GM23338 (cell line): ENCODE results near the gene DRGX. TPM values are rescaled to one million over a fixed set of nuclear protein-coding genes. Genes with fewer than 3 reads are reported as not detected.

Source experiments
- ATAC-seq: fragments of 200-7000 bp; cut with Tn5 transposase; 3 replicates; pipeline ENCODE4 v1.9.1; 2020
- DNase-seq: peaks from one replicate; pipeline ENCODE4 v3.0.0-alpha.2; 2015; ENCODE audit warnings: low spot score
- H2AFZ ChIP-seq: fragments of 200-600 bp; sonication (generic); 2 replicates; pipeline ENCODE4 v1.8.0; 2016; ENCODE audit warnings: antibody characterized with exemption, mild to moderate bottlenecking, moderate library complexity
- H3F3A ChIP-seq: fragments of 200-600 bp; sonication (generic); replicated peaks from 2 replicates; pipeline ENCODE4 v1.8.0; 2017; ENCODE audit warnings: antibody characterized with exemption, mixed run types, low read depth
- H3K27ac ChIP-seq: fragments of 200-600 bp; sonication (generic); 2 replicates; pipeline ENCODE4 v1.6.1; 2016; ENCODE audit warnings: low read depth
- H3K27me3 ChIP-seq: fragments of 200-600 bp; sonication (generic); 2 replicates; pipeline ENCODE4 v1.8.0; 2016; ENCODE audit warnings: mild to moderate bottlenecking, mixed run types, moderate library complexity; ENCODE audit not compliant: insufficient read depth
- H3K36me3 ChIP-seq: fragments of 200-600 bp; sonication (generic); 2 replicates; pipeline ENCODE4 v1.8.0; 2016; ENCODE audit warnings: mild to moderate bottlenecking; ENCODE audit not compliant: insufficient read depth
- H3K4me1 ChIP-seq: fragments of 200-600 bp; sonication (generic); 2 replicates; pipeline ENCODE4 v1.8.0; 2016; ENCODE audit warnings: mild to moderate bottlenecking, moderate library complexity; ENCODE audit not compliant: insufficient read depth
- H3K4me2 ChIP-seq: fragments of 200-600 bp; sonication (generic); 2 replicates; pipeline ENCODE4 v1.7.1; 2017; ENCODE audit warnings: mixed run types
- H3K4me3 ChIP-seq: fragments of 200-600 bp; sonication (generic); 2 replicates; pipeline ENCODE4 v1.6.1; 2016; ENCODE audit warnings: mixed run types
- H3K79me2 ChIP-seq: fragments of 200-600 bp; sonication (generic); replicated peaks from 2 replicates; pipeline ENCODE4 v1.8.0; 2017; ENCODE audit warnings: mild to moderate bottlenecking; ENCODE audit not compliant: insufficient read depth
- H3K9me2 ChIP-seq: fragments of 200-600 bp; sonication (generic); 2 replicates; pipeline ENCODE4 v1.8.0; 2017; ENCODE audit not compliant: insufficient read depth
- H4K20me1 ChIP-seq: fragments of 200-600 bp; sonication (generic); replicated peaks from 2 replicates; pipeline ENCODE4 v1.8.0; 2017; ENCODE audit warnings: mild to moderate bottlenecking; ENCODE audit not compliant: insufficient read depth
- H3K27ac Mint-ChIP-seq: 2 replicates; pipeline ENCODE4 v1.8.0; 2020; ENCODE audit warnings: inconsistent platforms, mild to moderate bottlenecking, moderate library complexity, mixed read lengths
- H3K27me3 Mint-ChIP-seq: 3 replicates; pipeline ENCODE4 v1.8.0; 2022; ENCODE audit warnings: low read depth, mild to moderate bottlenecking, moderate library complexity, mixed read lengths, inconsistent platforms; ENCODE audit not compliant: insufficient read depth, poor library complexity
- H3K36me3 Mint-ChIP-seq: 3 replicates; pipeline ENCODE4 v1.8.0; 2021; ENCODE audit warnings: low read depth, mild to moderate bottlenecking, inconsistent platforms, moderate library complexity, mixed read lengths
- H3K4me1 Mint-ChIP-seq: 3 replicates; pipeline ENCODE4 v1.8.0; 2020; ENCODE audit warnings: mild to moderate bottlenecking, inconsistent platforms, mixed read lengths
- H3K4me3 Mint-ChIP-seq: 3 replicates; pipeline ENCODE4 v1.8.0; 2021; ENCODE audit warnings: moderate library complexity, mild to moderate bottlenecking, inconsistent platforms, mixed read lengths
- H3K9me3 Mint-ChIP-seq: 3 replicates; pipeline ENCODE4 v1.8.0; 2020; ENCODE audit warnings: moderate library complexity, mild to moderate bottlenecking, inconsistent platforms, mixed read lengths
- CREB1 ChIP-seq: fragments of 250-450 bp; sonication (Bioruptor Pico); IDR thresholded peaks from 2 replicates; pipeline ENCODE4 v1.5.0; 2020; ENCODE audit warnings: low read depth, mild to moderate bottlenecking, moderate library complexity
- EZH2 ChIP-seq: fragments of 200-600 bp; sonication (generic); IDR thresholded peaks from one replicate; pipeline ENCODE4 v1.8.0; 2017; ENCODE audit warnings: antibody characterized with exemption, mild to moderate bottlenecking, low read depth; ENCODE audit not compliant: unreplicated experiment
- EZH2phosphoT487 ChIP-seq: fragments of 200-600 bp; sonication (generic); IDR thresholded peaks from one replicate; pipeline ENCODE4 v1.8.1; 2018; ENCODE audit warnings: antibody characterized with exemption; ENCODE audit not compliant: unreplicated experiment
- JUNB ChIP-seq: IDR thresholded peaks from one replicate; pipeline ENCODE4 v1.6.1; 2016; ENCODE audit warnings: antibody characterized with exemption; ENCODE audit not compliant: unreplicated experiment
- NANOG ChIP-seq: IDR thresholded peaks from 2 replicates; pipeline ENCODE4 v1.6.1; 2016; ENCODE audit warnings: antibody characterized with exemption, borderline replicate concordance
- POLR2AphosphoS5 ChIP-seq: IDR thresholded peaks from 2 replicates; pipeline ENCODE4 v1.6.1; 2016; ENCODE audit warnings: antibody characterized with exemption, low read depth
- REST ChIP-seq: IDR thresholded peaks from one replicate; pipeline ENCODE4 v1.6.1; 2018; ENCODE audit warnings: antibody characterized with exemption; ENCODE audit not compliant: unreplicated experiment
- STAT1 ChIP-seq: IDR thresholded peaks from one replicate; pipeline ENCODE4 v1.6.1; 2016; ENCODE audit warnings: antibody characterized with exemption; ENCODE audit not compliant: unreplicated experiment
- ZNF114 ChIP-seq: fragments of 250-450 bp; sonication (Bioruptor Pico); IDR thresholded peaks from 2 replicates; pipeline ENCODE4 v1.5.0; 2020; ENCODE audit warnings: mild to moderate bottlenecking, moderate library complexity
- ZNF331 ChIP-seq: fragments of 250-450 bp; sonication (Bioruptor Pico); IDR thresholded peaks from 2 replicates; pipeline ENCODE4 v1.5.0; 2020; ENCODE audit warnings: low read depth, mild to moderate bottlenecking, moderate library complexity
- polyA plus RNA-seq: library from polyadenylated mRNA; unstranded; fragments of >200 nt; fragmentation: Nextera tagmentation; extraction: Ambion mirVana; gene quantifications from 2 replicates; pipeline ENCODE4 v1.2.1, GENCODE V29; 2016
- total RNA-seq: library from RNA; depleted of rRNA; stranded (reverse); fragments of >200 nt; shearing (Covaris generic); gene quantifications from 2 replicates; pipeline ENCODE4 v1.2.3, GENCODE V29; 2014
- TF ChIP-seq, protein P1 (sequence below), 2 experiments: fragments of 200-600 bp in 1 of 2; sonication (generic) in 1 of 2; conservative IDR thresholded peaks; 2 replicates each; pipeline versions ENCODE4 v1.5.1 to v1.6.1; 2016 to 2017; ENCODE audit warnings: antibody characterized with exemption in 2 of 2, low read depth in 2 of 2, mild to moderate bottlenecking in 2 of 2, moderate library complexity in 1 of 2
- TF ChIP-seq, protein P2 (sequence below): fragments of 250-450 bp; sonication (Bioruptor Pico); IDR thresholded peaks from 2 replicates; pipeline ENCODE4 v1.5.0; 2020; ENCODE audit warnings: mild to moderate bottlenecking, moderate library complexity
- TF ChIP-seq, protein P3 (sequence below): IDR thresholded peaks from 2 replicates; pipeline ENCODE4 v1.6.1; 2016; ENCODE audit warnings: antibody characterized with exemption

Gene DRGX
- total and polyA plus RNA-seq, 2 experiments from 2014 or later: not detected

DNA sequence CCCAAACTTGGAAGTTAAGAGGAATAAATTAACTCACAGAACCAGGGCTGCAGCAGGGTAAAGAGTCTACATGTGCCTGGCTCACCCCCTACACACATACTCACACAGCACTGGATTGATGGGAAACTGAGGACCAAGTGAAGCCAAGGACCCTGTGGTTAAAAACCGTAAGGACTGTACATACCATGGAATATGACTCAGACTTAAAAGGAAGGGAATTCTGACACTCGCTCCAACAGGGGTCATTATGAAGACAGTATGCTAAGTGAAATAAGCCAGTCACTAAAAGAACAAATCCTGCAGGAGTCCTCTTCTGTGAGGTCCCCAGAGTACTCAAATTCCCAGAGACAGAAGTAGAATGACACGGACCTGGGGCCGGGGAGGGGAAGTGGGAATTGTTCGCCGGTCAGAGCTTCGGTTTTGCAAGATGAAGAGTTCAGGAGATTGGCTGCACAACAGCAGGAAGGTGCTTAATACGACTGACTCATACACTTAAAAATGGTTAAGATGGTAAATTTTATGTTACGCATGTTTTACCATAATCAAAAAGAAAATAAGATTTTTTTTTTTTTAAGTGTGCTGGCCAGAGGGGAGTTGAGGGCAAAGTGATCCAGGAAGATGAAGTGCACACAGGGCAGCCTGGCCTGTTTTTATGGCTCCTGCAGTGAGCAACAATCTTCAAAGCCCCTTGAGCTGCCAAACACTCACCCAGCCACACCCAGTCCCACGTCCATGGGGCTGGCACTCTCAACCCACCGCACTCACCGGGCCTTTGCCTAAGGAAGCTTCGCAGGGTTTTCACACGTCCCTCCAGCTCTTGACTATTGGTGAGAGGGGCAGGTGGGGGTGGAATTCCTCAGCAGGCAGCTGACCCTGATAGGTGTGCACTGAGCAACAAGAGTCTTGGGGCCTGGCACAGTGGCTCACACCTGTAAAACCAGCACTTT, 26.4 kb downstream of the DRGX start:
- DNase-seq (no peak), ATAC-seq (no peak)

More for the DNA sequence above, 26.4 kb downstream of the DRGX start:
- 0 out of 2 replicates have a peak, but pooled peaks cover 3% of the 10 kb centered on the region for H3K9me2 ChIP-seq
- no peak for TF ChIP-seq ZNF331 (CRISPR knock-in tag)
- TF ChIP-seq, protein P1, sequence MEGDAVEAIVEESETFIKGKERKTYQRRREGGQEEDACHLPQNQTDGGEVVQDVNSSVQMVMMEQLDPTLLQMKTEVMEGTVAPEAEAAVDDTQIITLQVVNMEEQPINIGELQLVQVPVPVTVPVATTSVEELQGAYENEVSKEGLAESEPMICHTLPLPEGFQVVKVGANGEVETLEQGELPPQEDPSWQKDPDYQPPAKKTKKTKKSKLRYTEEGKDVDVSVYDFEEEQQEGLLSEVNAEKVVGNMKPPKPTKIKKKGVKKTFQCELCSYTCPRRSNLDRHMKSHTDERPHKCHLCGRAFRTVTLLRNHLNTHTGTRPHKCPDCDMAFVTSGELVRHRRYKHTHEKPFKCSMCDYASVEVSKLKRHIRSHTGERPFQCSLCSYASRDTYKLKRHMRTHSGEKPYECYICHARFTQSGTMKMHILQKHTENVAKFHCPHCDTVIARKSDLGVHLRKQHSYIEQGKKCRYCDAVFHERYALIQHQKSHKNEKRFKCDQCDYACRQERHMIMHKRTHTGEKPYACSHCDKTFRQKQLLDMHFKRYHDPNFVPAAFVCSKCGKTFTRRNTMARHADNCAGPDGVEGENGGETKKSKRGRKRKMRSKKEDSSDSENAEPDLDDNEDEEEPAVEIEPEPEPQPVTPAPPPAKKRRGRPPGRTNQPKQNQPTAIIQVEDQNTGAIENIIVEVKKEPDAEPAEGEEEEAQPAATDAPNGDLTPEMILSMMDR (conservative IDR thresholded peaks at IDR 0.05; ENCODE audit: low read depth in 2 of 2): no peak
- no peak for TF ChIP-seq ZNF114 (CRISPR knock-in tag)
- TF ChIP-seq STAT1: no peak
- no peak for TF ChIP-seq CREB1
- no peak for TF ChIP-seq EZH2
- TF ChIP-seq, protein P2, sequence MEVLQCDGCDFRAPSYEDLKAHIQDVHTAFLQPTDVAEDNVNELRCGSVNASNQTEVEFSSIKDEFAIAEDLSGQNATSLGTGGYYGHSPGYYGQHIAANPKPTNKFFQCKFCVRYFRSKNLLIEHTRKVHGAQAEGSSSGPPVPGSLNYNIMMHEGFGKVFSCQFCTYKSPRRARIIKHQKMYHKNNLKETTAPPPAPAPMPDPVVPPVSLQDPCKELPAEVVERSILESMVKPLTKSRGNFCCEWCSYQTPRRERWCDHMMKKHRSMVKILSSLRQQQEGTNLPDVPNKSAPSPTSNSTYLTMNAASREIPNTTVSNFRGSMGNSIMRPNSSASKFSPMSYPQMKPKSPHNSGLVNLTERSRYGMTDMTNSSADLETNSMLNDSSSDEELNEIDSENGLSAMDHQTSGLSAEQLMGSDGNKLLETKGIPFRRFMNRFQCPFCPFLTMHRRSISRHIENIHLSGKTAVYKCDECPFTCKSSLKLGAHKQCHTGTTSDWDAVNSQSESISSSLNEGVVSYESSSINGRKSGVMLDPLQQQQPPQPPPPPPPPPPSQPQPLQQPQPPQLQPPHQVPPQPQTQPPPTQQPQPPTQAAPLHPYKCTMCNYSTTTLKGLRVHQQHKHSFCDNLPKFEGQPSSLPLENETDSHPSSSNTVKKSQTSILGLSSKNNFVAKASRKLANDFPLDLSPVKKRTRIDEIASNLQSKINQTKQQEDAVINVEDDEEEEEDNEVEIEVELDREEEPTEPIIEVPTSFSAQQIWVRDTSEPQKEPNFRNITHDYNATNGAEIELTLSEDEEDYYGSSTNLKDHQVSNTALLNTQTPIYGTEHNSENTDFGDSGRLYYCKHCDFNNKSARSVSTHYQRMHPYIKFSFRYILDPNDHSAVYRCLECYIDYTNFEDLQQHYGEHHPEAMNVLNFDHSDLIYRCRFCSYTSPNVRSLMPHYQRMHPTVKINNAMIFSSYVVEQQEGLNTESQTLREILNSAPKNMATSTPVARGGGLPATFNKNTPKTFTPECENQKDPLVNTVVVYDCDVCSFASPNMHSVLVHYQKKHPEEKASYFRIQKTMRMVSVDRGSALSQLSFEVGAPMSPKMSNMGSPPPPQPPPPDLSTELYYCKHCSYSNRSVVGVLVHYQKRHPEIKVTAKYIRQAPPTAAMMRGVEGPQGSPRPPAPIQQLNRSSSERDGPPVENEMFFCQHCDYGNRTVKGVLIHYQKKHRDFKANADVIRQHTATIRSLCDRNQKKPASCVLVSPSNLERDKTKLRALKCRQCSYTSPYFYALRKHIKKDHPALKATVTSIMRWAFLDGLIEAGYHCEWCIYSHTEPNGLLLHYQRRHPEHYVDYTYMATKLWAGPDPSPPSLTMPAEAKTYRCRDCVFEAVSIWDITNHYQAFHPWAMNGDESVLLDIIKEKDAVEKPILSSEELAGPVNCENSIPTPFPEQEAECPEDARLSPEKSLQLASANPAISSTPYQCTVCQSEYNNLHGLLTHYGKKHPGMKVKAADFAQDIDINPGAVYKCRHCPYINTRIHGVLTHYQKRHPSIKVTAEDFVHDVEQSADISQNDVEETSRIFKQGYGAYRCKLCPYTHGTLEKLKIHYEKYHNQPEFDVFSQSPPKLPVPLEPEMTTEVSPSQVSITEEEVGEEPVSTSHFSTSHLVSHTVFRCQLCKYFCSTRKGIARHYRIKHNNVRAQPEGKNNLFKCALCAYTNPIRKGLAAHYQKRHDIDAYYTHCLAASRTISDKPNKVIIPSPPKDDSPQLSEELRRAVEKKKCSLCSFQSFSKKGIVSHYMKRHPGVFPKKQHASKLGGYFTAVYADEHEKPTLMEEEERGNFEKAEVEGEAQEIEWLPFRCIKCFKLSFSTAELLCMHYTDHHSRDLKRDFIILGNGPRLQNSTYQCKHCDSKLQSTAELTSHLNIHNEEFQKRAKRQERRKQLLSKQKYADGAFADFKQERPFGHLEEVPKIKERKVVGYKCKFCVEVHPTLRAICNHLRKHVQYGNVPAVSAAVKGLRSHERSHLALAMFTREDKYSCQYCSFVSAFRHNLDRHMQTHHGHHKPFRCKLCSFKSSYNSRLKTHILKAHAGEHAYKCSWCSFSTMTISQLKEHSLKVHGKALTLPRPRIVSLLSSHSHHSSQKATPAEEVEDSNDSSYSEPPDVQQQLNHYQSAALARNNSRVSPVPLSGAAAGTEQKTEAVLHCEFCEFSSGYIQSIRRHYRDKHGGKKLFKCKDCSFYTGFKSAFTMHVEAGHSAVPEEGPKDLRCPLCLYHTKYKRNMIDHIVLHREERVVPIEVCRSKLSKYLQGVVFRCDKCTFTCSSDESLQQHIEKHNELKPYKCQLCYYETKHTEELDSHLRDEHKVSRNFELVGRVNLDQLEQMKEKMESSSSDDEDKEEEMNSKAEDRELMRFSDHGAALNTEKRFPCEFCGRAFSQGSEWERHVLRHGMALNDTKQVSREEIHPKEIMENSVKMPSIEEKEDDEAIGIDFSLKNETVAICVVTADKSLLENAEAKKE (CRISPR knock-in tag): no peak
- no peak for TF ChIP-seq EZH2phosphoT487
- TF ChIP-seq, protein P3, sequence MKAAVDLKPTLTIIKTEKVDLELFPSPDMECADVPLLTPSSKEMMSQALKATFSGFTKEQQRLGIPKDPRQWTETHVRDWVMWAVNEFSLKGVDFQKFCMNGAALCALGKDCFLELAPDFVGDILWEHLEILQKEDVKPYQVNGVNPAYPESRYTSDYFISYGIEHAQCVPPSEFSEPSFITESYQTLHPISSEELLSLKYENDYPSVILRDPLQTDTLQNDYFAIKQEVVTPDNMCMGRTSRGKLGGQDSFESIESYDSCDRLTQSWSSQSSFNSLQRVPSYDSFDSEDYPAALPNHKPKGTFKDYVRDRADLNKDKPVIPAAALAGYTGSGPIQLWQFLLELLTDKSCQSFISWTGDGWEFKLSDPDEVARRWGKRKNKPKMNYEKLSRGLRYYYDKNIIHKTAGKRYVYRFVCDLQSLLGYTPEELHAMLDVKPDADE: no peak
- no peak for TF ChIP-seq REST
- no peak for TF ChIP-seq POLR2AphosphoS5
- no peak for TF ChIP-seq NANOG
- TF ChIP-seq JUNB: no peak
- H3K9me3 Mint-ChIP-seq: no peaks in the 10 kb centered on the region
- H3K4me1 ChIP-seq: no peaks in the 10 kb centered on the region
- H2AFZ ChIP-seq: no peak overlapping the region
- H3K79me2 ChIP-seq: no peaks in the 10 kb centered on the region
- no peaks in the 10 kb centered on the region for H3F3A ChIP-seq
- peaks cover 11% of the 10 kb centered on the region for H3K27me3 Mint-ChIP-seq
- H3K27ac ChIP-seq: no peak overlapping the region
- no peaks in the 10 kb centered on the region for H3K27me3 ChIP-seq
- no peak overlapping the region for H3K4me3 Mint-ChIP-seq
- H4K20me1 ChIP-seq: no peaks in the 10 kb centered on the region
- no peaks in the 10 kb centered on the region for H3K36me3 ChIP-seq
- no peak overlapping the region for H3K4me3 ChIP-seq
- peaks cover 3% of the 10 kb centered on the region; the same call in 2 of the 3 replicates for H3K4me1 Mint-ChIP-seq
- H3K4me2 ChIP-seq: no peak overlapping the region
- H3K36me3 Mint-ChIP-seq: no peaks in the 10 kb centered on the region
- no peak overlapping the region for H3K27ac Mint-ChIP-seq
